HG03520 (cell line): ENCODE data around the gene REEP2.

Experiments
- ATAC-seq: cut with Tn5 transposase; IDR thresholded peaks from one replicate; pipeline ENCODE4 v1.9.1; 2021; ENCODE audit warnings: mild to moderate bottlenecking, moderate library complexity; ENCODE audit not compliant: unreplicated experiment

REEP2 gene

GRCh38 chr5:138495351-138495750 lies 56.5 kb downstream of the REEP2 start:
- ATAC-seq: no peak
